Astrocyte (in vitro differentiated cells and primary cell): ENCODE results near the gene FAM180A. TPM values are rescaled to one million over a fixed set of nuclear protein-coding genes. Genes with fewer than 3 reads are reported as not detected.

Source experiments
- DNase-seq: peaks from one replicate; pipeline ENCODE4 v3.0.0-alpha.2; 2010; ENCODE audit warnings: low read depth
- FAIRE-seq: peaks from 2 replicates; lab custom pipeline; 2011; peaks lifted over from hg19 to GRCh38; lab: Jason Lieb, UNC
- H2AFZ ChIP-seq: 2 replicates; pipeline ENCODE4 v1.6.0; 2012; ENCODE audit warnings: low read depth, low read length, inconsistent platforms
- H3K27ac ChIP-seq: 2 replicates; pipeline ENCODE4 v1.5.1; 2011; ENCODE audit warnings: low read depth, low read length, inconsistent platforms
- H3K27me3 ChIP-seq: 2 replicates; pipeline ENCODE4 v1.6.0; 2011; ENCODE audit warnings: low read length, inconsistent platforms; ENCODE audit not compliant: insufficient read depth
- H3K36me3 ChIP-seq: 2 replicates; pipeline ENCODE4 v1.5.1; 2011; ENCODE audit warnings: low read length, inconsistent platforms; ENCODE audit not compliant: insufficient read depth
- H3K4me1 ChIP-seq: 2 replicates; pipeline ENCODE4 v1.5.1; 2011; ENCODE audit warnings: low read length, inconsistent platforms; ENCODE audit not compliant: insufficient read depth
- H3K4me2 ChIP-seq: 2 replicates; pipeline ENCODE4 v1.6.0; 2012; ENCODE audit warnings: low read length, inconsistent platforms
- H3K4me3 ChIP-seq: 2 replicates; pipeline ENCODE4 v1.5.1; 2011; ENCODE audit warnings: low read depth, mild to moderate bottlenecking, low read length, inconsistent platforms; ENCODE audit not compliant: insufficient read depth
- H3K79me2 ChIP-seq: 2 replicates; pipeline ENCODE4 v1.6.0; 2012; ENCODE audit warnings: mild to moderate bottlenecking, low read length, inconsistent platforms; ENCODE audit not compliant: insufficient read depth
- H3K9ac ChIP-seq: 2 replicates; pipeline ENCODE4 v1.6.0; 2012; ENCODE audit warnings: mild to moderate bottlenecking, low read length, inconsistent platforms
- H3K9me3 ChIP-seq: 2 replicates; pipeline ENCODE4 v1.5.1; 2012; ENCODE audit warnings: low read depth, mild to moderate bottlenecking, low read length, inconsistent platforms; ENCODE audit not compliant: insufficient read depth
- H4K20me1 ChIP-seq: 2 replicates; pipeline ENCODE4 v1.6.0; 2012; ENCODE audit warnings: low read length, inconsistent platforms; ENCODE audit not compliant: insufficient read depth
- H3K27ac Mint-ChIP-seq: one replicate; pipeline ENCODE4 v1.8.0; 2021; ENCODE audit warnings: mild to moderate bottlenecking, mixed read lengths; ENCODE audit not compliant: unreplicated experiment
- H3K27me3 Mint-ChIP-seq: one replicate; pipeline ENCODE4 v1.8.0; 2021; ENCODE audit warnings: low read depth, mixed read lengths; ENCODE audit not compliant: unreplicated experiment
- H3K36me3 Mint-ChIP-seq: one replicate; pipeline ENCODE4 v1.8.0; 2021; ENCODE audit warnings: low read depth, mixed read lengths; ENCODE audit not compliant: unreplicated experiment
- H3K4me1 Mint-ChIP-seq: one replicate; pipeline ENCODE4 v1.8.0; 2021; ENCODE audit warnings: low read depth, mixed read lengths; ENCODE audit not compliant: unreplicated experiment
- H3K4me3 Mint-ChIP-seq: one replicate; pipeline ENCODE4 v1.8.0; 2021; ENCODE audit warnings: mild to moderate bottlenecking, moderate library complexity, mixed read lengths; ENCODE audit not compliant: unreplicated experiment
- H3K9me3 Mint-ChIP-seq: one replicate; pipeline ENCODE4 v1.8.0; 2021; ENCODE audit warnings: mild to moderate bottlenecking, mixed read lengths; ENCODE audit not compliant: unreplicated experiment
- EZH2 ChIP-seq: IDR thresholded peaks from 2 replicates; pipeline ENCODE4 v1.6.1; 2012; ENCODE audit warnings: mild to moderate bottlenecking, low read length, inconsistent platforms; ENCODE audit not compliant: insufficient read depth
- total RNA-seq: library from RNA; stranded (reverse); gene quantifications from 2 replicates; pipeline ENCODE4 v1.2.1, GENCODE V29; 2021
- TF ChIP-seq, protein P1 (sequence below): IDR thresholded peaks from 2 replicates; pipeline ENCODE4 v1.5.1; 2011; ENCODE audit warnings: low read depth, mild to moderate bottlenecking, inconsistent platforms, low read length, moderate library complexity; ENCODE audit not compliant: insufficient read depth

Gene FAM180A
- total RNA-seq, 1 donor from 2014 or later, result not detected

- Mint-ChIP-seq H3K36me3 (no peaks in the 10 kb centered on the region), H3K27ac (no peak overlapping the region), H3K27me3 (peaks cover 16% of the 10 kb centered on the region), H3K4me3 (no peak overlapping the region), H3K9me3 (peaks cover 2% of the 10 kb centered on the region), H3K4me1 (no peaks in the 10 kb centered on the region)
- Histone ChIP-seq H3K27me3 (peaks cover 4% of the 10 kb centered on the region), H3K27ac (no peak overlapping the region), H3K4me3 (no peak overlapping the region), H2AFZ (no peak overlapping the region), H3K9ac (no peak overlapping the region), H3K9me3 (no peaks in the 10 kb centered on the region), H3K4me1 (no peaks in the 10 kb centered on the region), H3K4me2 (no peak overlapping the region), H3K79me2 (no peaks in the 10 kb centered on the region), H3K36me3 (no peaks in the 10 kb centered on the region), H4K20me1 (no peaks in the 10 kb centered on the region)
- DNase-seq (no peak), FAIRE-seq (no peak)
- TF ChIP-seq, protein P1, sequence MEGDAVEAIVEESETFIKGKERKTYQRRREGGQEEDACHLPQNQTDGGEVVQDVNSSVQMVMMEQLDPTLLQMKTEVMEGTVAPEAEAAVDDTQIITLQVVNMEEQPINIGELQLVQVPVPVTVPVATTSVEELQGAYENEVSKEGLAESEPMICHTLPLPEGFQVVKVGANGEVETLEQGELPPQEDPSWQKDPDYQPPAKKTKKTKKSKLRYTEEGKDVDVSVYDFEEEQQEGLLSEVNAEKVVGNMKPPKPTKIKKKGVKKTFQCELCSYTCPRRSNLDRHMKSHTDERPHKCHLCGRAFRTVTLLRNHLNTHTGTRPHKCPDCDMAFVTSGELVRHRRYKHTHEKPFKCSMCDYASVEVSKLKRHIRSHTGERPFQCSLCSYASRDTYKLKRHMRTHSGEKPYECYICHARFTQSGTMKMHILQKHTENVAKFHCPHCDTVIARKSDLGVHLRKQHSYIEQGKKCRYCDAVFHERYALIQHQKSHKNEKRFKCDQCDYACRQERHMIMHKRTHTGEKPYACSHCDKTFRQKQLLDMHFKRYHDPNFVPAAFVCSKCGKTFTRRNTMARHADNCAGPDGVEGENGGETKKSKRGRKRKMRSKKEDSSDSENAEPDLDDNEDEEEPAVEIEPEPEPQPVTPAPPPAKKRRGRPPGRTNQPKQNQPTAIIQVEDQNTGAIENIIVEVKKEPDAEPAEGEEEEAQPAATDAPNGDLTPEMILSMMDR, result no peak
- TF ChIP-seq EZH2, result no peak
Measured at GRCh38 chr7:135784013-135784412, 35.4 kb upstream of the FAM180A start.

- Histone ChIP-seq H3K36me3 (no peaks in the 10 kb centered on the region), H3K27me3 (peaks cover 4% of the 10 kb centered on the region), H3K79me2 (no peaks in the 10 kb centered on the region), H3K4me1 (no peaks in the 10 kb centered on the region), H3K4me2 (no peak overlapping the region), H3K4me3 (no peak overlapping the region), H3K9me3 (no peaks in the 10 kb centered on the region), H4K20me1 (no peaks in the 10 kb centered on the region), H2AFZ (no peak overlapping the region), H3K27ac (no peak overlapping the region), H3K9ac (no peak overlapping the region)
- Mint-ChIP-seq H3K36me3 (no peaks in the 10 kb centered on the region), H3K27ac (no peak overlapping the region), H3K27me3 (peaks cover 14% of the 10 kb centered on the region), H3K9me3 (peaks cover 2% of the 10 kb centered on the region), H3K4me1 (no peaks in the 10 kb centered on the region), H3K4me3 (no peak overlapping the region)
- DNase-seq (no peak), FAIRE-seq (no peak)
- TF ChIP-seq EZH2, result no peak
- TF ChIP-seq, protein P1, result no peak
Measured at GRCh38 chr7:135782801-135783200, 34.2 kb upstream of the FAM180A start.

DNA sequence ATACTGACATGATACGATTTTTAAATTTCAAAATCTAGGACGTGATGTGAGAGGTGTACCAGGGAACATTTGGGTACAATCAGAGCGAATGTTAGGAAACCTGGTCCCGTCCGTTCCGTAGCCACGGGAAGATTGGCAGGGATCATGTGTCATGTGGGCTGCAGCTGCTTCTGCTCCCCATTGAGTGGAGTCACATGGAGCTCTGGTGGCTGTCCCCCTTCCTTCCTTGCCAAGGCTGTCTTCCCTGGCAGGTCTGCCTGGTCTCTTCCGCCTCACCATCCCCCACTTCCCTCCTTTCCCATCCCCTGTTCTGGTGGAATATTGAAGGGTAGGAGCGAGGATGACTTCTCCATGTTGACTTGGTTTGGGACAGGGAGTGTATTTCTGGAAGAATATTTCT lies 33.8 kb upstream of the FAM180A start:
- H4K20me1 ChIP-seq, result no peaks in the 10 kb centered on the region
- H3K27me3 Mint-ChIP-seq, result peaks cover 14% of the 10 kb centered on the region
- H3K9me3 ChIP-seq, result no peaks in the 10 kb centered on the region
- no peak overlapping the region for H3K4me3 ChIP-seq
- H3K4me2 ChIP-seq, result no peak overlapping the region
- H3K4me1 ChIP-seq, result no peaks in the 10 kb centered on the region
- H3K4me3 Mint-ChIP-seq, result no peak overlapping the region
- DNase-seq (no peak), FAIRE-seq (no peak)
- H3K9ac ChIP-seq, result no peak overlapping the region
- H2AFZ ChIP-seq, result no peak overlapping the region
- TF ChIP-seq EZH2, result no peak
- TF ChIP-seq, protein P1, result no peak
- H3K36me3 Mint-ChIP-seq, result no peaks in the 10 kb centered on the region
- no peak overlapping the region for H3K27ac Mint-ChIP-seq
- H3K36me3 ChIP-seq, result no peaks in the 10 kb centered on the region
- H3K27me3 ChIP-seq, result peaks cover 4% of the 10 kb centered on the region
- H3K27ac ChIP-seq, result no peak overlapping the region
- H3K79me2 ChIP-seq, result no peaks in the 10 kb centered on the region
- H3K4me1 Mint-ChIP-seq, result no peaks in the 10 kb centered on the region
- H3K9me3 Mint-ChIP-seq, result peaks cover 2% of the 10 kb centered on the region
